Suppressor macrophage (primary cell): Measurements from ENCODE around the gene PLEKHG4B.
"Not testable (repeated sequence)": the region's sequence is repeated elsewhere in the genome, so short reads cannot be mapped to it uniquely, and the experiment has no call there.

Experiments
- DNase-seq, 4 experiments: peaks; one replicate each; pipeline ENCODE4 v3.0.0-alpha.2; 2020 to 2022

Gene PLEKHG4B

DNA sequence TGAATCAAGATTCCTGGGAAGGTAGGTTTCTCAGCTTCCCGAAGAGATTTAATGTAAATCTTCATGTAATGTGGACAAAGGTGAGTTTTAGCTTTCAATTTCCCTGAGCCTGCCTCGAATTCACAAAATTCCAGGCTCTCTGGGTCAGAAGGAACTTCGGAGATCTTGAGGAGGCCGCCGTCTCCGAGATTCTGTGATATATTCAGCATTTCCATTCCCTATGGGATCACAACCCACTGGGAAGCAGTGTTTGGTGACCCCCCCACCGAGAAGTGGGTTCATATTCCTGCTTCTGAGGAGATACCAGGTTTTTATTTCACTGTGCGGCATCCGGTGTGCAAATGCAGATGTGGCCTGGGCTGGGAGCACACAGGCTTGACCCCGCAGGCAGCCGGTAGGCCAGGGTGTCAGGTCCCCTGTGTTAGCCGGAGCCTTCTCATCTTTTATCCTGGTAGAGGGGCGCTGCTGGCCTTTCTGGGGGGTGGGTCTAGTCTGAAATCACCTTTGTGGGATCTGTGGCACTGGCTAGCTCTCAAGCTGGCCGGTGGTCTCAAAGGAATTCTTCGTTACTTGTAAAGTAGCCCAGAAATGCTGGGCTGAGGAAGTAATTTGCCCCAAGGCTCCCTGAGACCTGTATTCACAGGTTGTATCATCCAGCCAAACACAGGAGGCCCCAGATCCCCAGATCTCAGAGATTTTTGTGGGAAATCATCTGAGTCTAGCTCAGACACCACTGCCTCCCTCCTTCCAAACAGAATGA lies 1.4 kb downstream of the PLEKHG4B start:
- no peak for DNase-seq

GRCh38 chr5:94113-94892 lies 2.3 kb downstream of the PLEKHG4B start:
- no peak for DNase-seq

DNA sequence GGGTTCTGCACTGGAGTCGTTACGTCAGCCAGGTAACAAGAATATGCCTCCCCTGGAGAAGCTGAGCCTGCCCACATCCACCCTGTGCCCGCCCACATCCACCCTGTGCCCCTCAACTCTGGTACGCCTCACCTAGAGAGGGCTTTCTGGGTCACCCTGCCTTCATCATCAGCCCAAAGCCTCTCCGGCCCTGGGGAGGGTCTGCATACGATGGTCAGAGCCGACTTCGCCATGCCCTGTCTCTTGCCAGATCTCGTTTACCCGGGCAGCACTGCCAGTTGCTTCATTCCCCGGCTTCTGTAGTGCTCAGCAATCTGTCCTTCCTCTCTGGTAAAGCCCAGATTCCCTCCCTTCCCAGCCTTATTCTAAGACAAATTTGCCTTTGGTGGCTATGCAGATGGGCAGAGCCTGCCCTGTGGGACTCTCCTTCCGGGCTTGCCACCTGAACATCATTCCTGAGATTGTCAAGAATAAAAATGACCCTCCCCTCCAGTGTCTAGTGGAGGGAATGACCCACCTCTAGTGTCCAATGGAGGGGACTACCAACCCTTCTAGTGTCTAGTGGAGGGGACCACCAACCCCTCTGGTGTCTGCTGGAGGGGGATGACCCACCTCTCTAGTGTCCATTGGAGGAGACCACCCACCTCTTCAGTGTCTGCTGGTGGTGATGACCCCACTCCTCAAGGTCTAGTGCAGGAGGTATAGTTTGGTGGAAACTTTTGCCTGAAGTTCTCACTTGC lies 3.4 kb downstream of the PLEKHG4B start:
- DNase-seq, result no peak

GRCh38 chr5:96976-97660 lies 5.2 kb downstream of the PLEKHG4B start:
- DNase-seq, result no peak

DNA sequence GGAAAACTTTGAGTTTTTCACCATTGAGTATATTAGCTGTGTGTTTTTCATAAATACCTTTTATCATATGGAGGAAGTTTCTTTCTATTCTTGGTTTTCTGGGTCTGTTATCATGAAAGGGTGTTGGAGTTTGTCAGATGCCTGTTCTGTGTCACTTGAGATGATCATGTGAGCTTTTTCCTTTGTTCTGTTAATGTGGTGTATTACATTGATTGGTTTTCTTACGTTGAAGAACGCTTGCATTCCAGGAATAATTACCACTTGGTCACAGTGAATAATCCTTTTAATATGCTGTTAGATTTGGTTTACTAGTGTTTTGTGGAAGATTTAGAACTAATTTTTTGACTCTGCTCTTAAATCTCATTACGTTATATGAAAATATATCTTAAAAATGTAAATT lies 7.8 kb downstream of the PLEKHG4B start:
- no peak for DNase-seq

GRCh38 chr5:102411-103043 lies 10.6 kb downstream of the PLEKHG4B start:
- no peak for DNase-seq

- not testable (repeated sequence) for DNase-seq
Observed at GRCh38 chr5:104106-104505, 12.1 kb downstream of the PLEKHG4B start.

DNA sequence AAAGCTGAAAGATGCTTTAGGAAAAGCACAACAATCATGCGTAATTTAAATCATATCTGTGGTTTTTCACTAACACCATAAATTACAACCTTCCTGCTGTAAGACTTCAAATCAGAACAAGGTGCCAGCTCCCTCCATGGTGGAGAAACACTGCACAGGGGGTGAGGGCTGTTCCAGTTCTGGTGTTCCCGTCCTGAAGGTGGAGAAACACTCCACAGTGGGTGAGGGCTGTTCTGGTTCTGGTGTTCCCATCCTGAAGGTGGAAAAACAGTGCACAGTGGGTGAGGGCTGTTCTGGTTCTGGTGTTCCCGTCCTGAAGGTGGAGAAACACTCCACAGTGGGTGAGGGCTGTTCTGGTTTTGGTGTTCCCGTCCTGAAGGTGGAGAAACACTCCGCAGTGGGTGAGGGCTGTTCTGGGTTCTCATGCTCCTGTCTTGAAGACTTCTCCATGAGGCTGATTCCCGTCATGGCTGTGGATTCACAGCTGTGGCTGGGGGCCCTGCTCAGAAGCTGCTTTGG lies 12.9 kb downstream of the PLEKHG4B start:
- DNase-seq, result no peak

- no peak for DNase-seq
Observed at GRCh38 chr5:105504-106070, 13.6 kb downstream of the PLEKHG4B start.

DNA sequence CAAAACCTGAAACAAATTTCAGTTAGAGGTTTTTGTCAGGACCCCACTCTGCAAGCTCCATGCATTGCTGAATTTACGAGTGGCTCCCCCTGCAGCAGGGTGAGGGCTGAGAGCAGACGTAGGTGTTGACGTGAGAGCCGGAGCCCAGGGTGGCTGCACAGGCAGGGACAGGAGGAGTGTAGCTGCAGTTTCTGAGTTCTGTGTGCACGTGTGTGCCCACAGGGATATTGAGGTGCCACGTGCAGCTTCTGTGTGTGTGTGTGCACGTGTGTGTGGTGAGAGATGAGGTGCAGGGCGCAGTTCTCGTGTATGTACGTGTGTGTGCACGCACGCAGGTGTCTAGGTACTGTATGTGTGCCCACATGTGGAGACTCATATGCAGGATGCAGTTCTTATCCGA lies 14.6 kb downstream of the PLEKHG4B start:
- no peak for DNase-seq

DNA sequence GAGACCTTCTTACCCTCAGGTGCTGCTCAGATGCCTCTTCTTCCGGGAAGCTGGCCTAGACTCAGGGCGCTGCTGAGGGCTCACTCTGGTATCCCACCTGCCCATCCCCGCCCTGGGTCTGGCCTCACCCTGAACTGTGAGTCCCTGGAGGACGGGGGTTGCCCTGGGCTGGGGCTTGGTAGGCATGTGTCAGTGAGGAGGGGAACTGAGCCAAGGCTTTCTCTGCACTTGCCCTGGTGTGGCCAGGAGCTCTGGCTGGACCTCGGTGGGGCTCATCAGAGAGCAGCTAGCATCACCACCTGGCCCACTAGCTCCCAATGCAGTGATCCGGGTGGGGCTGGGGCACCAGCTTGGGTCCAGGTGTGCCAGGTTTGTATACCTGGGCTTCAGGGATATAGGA lies 15.6 kb downstream of the PLEKHG4B start:
- DNase-seq, result no peak

GRCh38 chr5:109826-110225 lies 17.9 kb downstream of the PLEKHG4B start:
- no peak for DNase-seq

GRCh38 chr5:110270-110888 lies 18.4 kb downstream of the PLEKHG4B start:
- DNase-seq, result no peak

GRCh38 chr5:111171-111570 lies 19.2 kb downstream of the PLEKHG4B start:
- DNase-seq, result no peak

- no peak for DNase-seq
Observed at GRCh38 chr5:119486-120097, 27.6 kb downstream of the PLEKHG4B start.

DNA sequence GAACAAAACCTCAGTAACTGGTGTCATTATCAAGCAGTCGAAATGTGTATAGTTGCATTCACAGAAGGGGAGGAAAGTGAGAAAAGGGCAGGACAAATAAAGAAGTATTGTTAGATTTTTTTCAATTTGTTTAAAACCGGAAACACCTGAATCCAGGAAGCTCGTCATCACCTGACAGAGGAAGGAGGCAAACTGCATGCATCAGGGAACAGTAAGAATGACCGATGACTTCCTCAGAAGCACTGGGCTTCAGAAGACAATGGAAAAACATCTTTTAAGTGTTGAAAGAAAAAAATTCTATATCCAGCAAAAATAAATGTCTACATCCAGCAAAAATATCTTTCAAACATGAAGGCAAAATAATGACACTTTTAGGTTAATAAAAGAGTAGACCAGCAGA lies 29.5 kb downstream of the PLEKHG4B start:
- DNase-seq, result no peak

GRCh38 chr5:125815-126214 lies 33.8 kb downstream of the PLEKHG4B start:
- no peak for DNase-seq

GRCh38 chr5:126806-127205 lies 34.8 kb downstream of the PLEKHG4B start:
- no peak for DNase-seq

- no peak for DNase-seq
Observed at GRCh38 chr5:127886-128285, 35.9 kb downstream of the PLEKHG4B start.

GRCh38 chr5:128446-128845 lies 36.5 kb downstream of the PLEKHG4B start:
- DNase-seq, result no peak

GRCh38 chr5:129148-129547 lies 37.2 kb downstream of the PLEKHG4B start:
- no peak for DNase-seq
